Adipocyte (in vitro differentiated cells): ENCODE data around the gene INPP5F.
"Not testable (repeated sequence)": the region's sequence is repeated elsewhere in the genome, so short reads cannot be mapped to it uniquely, and the experiment has no call there.

Source experiments
- DNase-seq: peaks from one replicate; pipeline ENCODE4 v3.0.0-alpha.2; 2015; ENCODE audit warnings: low read depth
- H3K27me3 ChIP-seq: replicated peaks from 2 replicates; pipeline ENCODE4 v1.7.0; 2013; ENCODE audit warnings: mild to moderate bottlenecking, low read length, moderate library complexity; ENCODE audit not compliant: control insufficient read depth, insufficient read depth
- H3K36me3 ChIP-seq: 2 replicates; pipeline ENCODE4 v1.7.0; 2013; ENCODE audit warnings: low read length, mild to moderate bottlenecking, moderate library complexity; ENCODE audit not compliant: control insufficient read depth, insufficient read depth, severe bottlenecking
- H3K4me1 ChIP-seq: 2 replicates; pipeline ENCODE4 v1.7.0; 2013; ENCODE audit warnings: mild to moderate bottlenecking, low read length, moderate library complexity; ENCODE audit not compliant: control insufficient read depth, insufficient read depth
- H3K4me3 ChIP-seq: 2 replicates; pipeline ENCODE4 v1.7.0; 2013; ENCODE audit warnings: mild to moderate bottlenecking, low read length, moderate library complexity
- H3K9ac ChIP-seq: 2 replicates; pipeline ENCODE4 v1.7.0; 2013; ENCODE audit warnings: mild to moderate bottlenecking, low read length, moderate library complexity
- H3K9me3 ChIP-seq: 2 replicates; pipeline ENCODE4 v1.7.0; 2013; ENCODE audit warnings: mild to moderate bottlenecking, low read length, moderate library complexity; ENCODE audit not compliant: control insufficient read depth

The INPP5F gene

GRCh38 chr10:119784340-119785067 lies 58.7 kb downstream of the INPP5F start:
- no peaks in the 10 kb centered on the region for H3K36me3 ChIP-seq
- H3K27me3 ChIP-seq, result no peaks in the 10 kb centered on the region
- DNase-seq, result peak; percentile 50
- H3K9me3 ChIP-seq, result no peaks in the 10 kb centered on the region
- H3K4me1 ChIP-seq, result peaks cover 12% of the 10 kb centered on the region
- H3K4me3 ChIP-seq, result no peak overlapping the region
- H3K9ac ChIP-seq, result no peak overlapping the region

- Histone ChIP-seq H3K27me3 (no peaks in the 10 kb centered on the region), H3K9ac (no peak overlapping the region), H3K4me3 (no peak overlapping the region), H3K9me3 (no peaks in the 10 kb centered on the region), H3K4me1 (peaks cover 12% of the 10 kb centered on the region), H3K36me3 (no peaks in the 10 kb centered on the region)
- DNase-seq, result peak; percentile 64
Measured at GRCh38 chr10:119786117-119786769, 60.4 kb downstream of the INPP5F start.

- H3K9ac ChIP-seq, H3K27me3 ChIP-seq, DNase-seq, H3K9me3 ChIP-seq, H3K4me1 ChIP-seq, H3K4me3 ChIP-seq: not testable (repeated sequence)
- peaks cover 14% of the 10 kb centered on the region for H3K36me3 ChIP-seq
Measured at GRCh38 chr10:119795101-119795500, 69.3 kb downstream of the INPP5F start.

GRCh38 chr10:119796039-119796438 lies 70.2 kb downstream of the INPP5F start:
- H3K9ac ChIP-seq, result no peak overlapping the region
- no peak for DNase-seq

GRCh38 chr10:119801176-119801575 lies 75.3 kb downstream of the INPP5F start:
- Histone ChIP-seq H3K4me3 (no peak overlapping the region), H3K4me1 (peaks cover 2% of the 10 kb centered on the region), H3K9me3 (no peaks in the 10 kb centered on the region), H3K9ac (no peak overlapping the region), H3K36me3 (peaks cover 31% of the 10 kb centered on the region), H3K27me3 (no peaks in the 10 kb centered on the region)
- no peak for DNase-seq

More at GRCh38 chr10:119796039-119796438, 70.2 kb downstream of the INPP5F start:
- Histone ChIP-seq H3K9me3 (no peaks in the 10 kb centered on the region), H3K36me3 (peaks cover 14% of the 10 kb centered on the region), H3K4me1 (no peaks in the 10 kb centered on the region), H3K27me3 (no peaks in the 10 kb centered on the region), H3K4me3 (no peak overlapping the region)

- Histone ChIP-seq H3K4me3 (no peak overlapping the region), H3K9ac (no peak overlapping the region), H3K27me3 (no peaks in the 10 kb centered on the region), H3K4me1 (peaks cover 2% of the 10 kb centered on the region), H3K36me3 (peaks cover 24% of the 10 kb centered on the region), H3K9me3 (no peaks in the 10 kb centered on the region)
- DNase-seq, result no peak
Measured at GRCh38 chr10:119801998-119802538, 76.2 kb downstream of the INPP5F start.

- peak; percentile 66 for DNase-seq
- H3K9me3 ChIP-seq, result no peaks in the 10 kb centered on the region
- H3K27me3 ChIP-seq, result no peaks in the 10 kb centered on the region
- H3K9ac ChIP-seq, result no peak overlapping the region
- H3K4me3 ChIP-seq, result no peak overlapping the region
- peaks cover 20% of the 10 kb centered on the region for H3K36me3 ChIP-seq
- peaks cover 2% of the 10 kb centered on the region for H3K4me1 ChIP-seq
Measured at GRCh38 chr10:119803264-119803663, 77.4 kb downstream of the INPP5F start.

GRCh38 chr10:119805702-119806230 lies 79.9 kb downstream of the INPP5F start:
- peak; percentile 24 for DNase-seq
- Histone ChIP-seq H3K9me3 (no peaks in the 10 kb centered on the region), H3K4me3 (no peak overlapping the region), H3K27me3 (no peaks in the 10 kb centered on the region), H3K4me1 (peaks cover 2% of the 10 kb centered on the region), H3K36me3 (peaks cover 16% of the 10 kb centered on the region), H3K9ac (no peak overlapping the region)

GRCh38 chr10:119806334-119807130 lies 80.7 kb downstream of the INPP5F start:
- H3K9me3 ChIP-seq, result no peaks in the 10 kb centered on the region
- H3K4me3 ChIP-seq, result no peak overlapping the region
- H3K9ac ChIP-seq, result no peak overlapping the region
- H3K27me3 ChIP-seq, result no peaks in the 10 kb centered on the region
- peaks cover 2% of the 10 kb centered on the region for H3K4me1 ChIP-seq
- peak; percentile 33 for DNase-seq
- peaks cover 16% of the 10 kb centered on the region for H3K36me3 ChIP-seq

GRCh38 chr10:119807960-119808697 lies 82.3 kb downstream of the INPP5F start:
- Histone ChIP-seq H3K4me3 (no peak overlapping the region), H3K9ac (no peak overlapping the region), H3K27me3 (no peaks in the 10 kb centered on the region), H3K36me3 (peaks cover 20% of the 10 kb centered on the region), H3K9me3 (no peaks in the 10 kb centered on the region), H3K4me1 (no peaks in the 10 kb centered on the region)
- DNase-seq, result peak; percentile 55
